ENCODE measurements around the gene SLC23A3. TPM values are rescaled to one million over a fixed set of nuclear protein-coding genes. Genes with fewer than 3 reads are reported as not detected.

The SLC23A3 gene
- total RNA-seq, 1 experiment from 2014 or later = 1.7 TPM

- Histone ChIP-seq H3K27me3 (ENCODE audit: low read length) (no peaks in the 10 kb centered on the region), H3K79me2 (ENCODE audit: low read length) (0 out of 2 replicates have a peak, but pooled peaks cover 4% of the 10 kb centered on the region), H3K36me3 (ENCODE audit: low read depth, low read length) (0 out of 2 replicates have a peak, but pooled peaks cover 2% of the 10 kb centered on the region), H3K9me3 (ENCODE audit: low read length) (no peaks in the 10 kb centered on the region), H3K27ac (ENCODE audit: low read length) (no peak overlapping the region), H3K4me1 (ENCODE audit: insufficient read depth, low read length) (peaks cover 26% of the 10 kb centered on the region), H3K4me3 (ENCODE audit: low read length) (no peak overlapping the region), H3K9ac (ENCODE audit: low read length) (no peak overlapping the region), H2AFZ (ENCODE audit: low read length) (no peak overlapping the region), H3F3A (ENCODE audit: low read length, unreplicated experiment) (no peaks in the 10 kb centered on the region), H4K20me1 (ENCODE audit: low read length) (no peaks in the 10 kb centered on the region), H3K4me2 (ENCODE audit: low read length) (peak overlapping the region; percentile 29; the same call in 1 of the 2 replicates), H3K9me2 (replicated peaks; ENCODE audit: low read length) (no peaks in the 10 kb centered on the region)
- CTCF ChIA-PET = no interaction called here
- intact Hi-C loops (cut with micrococcal nuclease) = no loop called here
- peak; percentile 41 for DNase-seq
- no peak for ATAC-seq
- POLR2A ChIA-PET (ENCODE audit: unreplicated experiment) = interaction anchor here (0.6 to 0.7 kb wide), 4 partner anchors 24 to 320 kb away, joined by 3 to 7 read pairs (median 4); no protein-coding TSS in a partner anchor
- no TSS peak for BruUV-seq (replicated peaks)
- TF ChIP-seq EZH2phosphoT487 (IDR thresholded peaks at IDR 0.05; ENCODE audit: borderline replicate concordance, low read length) = no peak
- TF ChIP-seq, protein P1, sequence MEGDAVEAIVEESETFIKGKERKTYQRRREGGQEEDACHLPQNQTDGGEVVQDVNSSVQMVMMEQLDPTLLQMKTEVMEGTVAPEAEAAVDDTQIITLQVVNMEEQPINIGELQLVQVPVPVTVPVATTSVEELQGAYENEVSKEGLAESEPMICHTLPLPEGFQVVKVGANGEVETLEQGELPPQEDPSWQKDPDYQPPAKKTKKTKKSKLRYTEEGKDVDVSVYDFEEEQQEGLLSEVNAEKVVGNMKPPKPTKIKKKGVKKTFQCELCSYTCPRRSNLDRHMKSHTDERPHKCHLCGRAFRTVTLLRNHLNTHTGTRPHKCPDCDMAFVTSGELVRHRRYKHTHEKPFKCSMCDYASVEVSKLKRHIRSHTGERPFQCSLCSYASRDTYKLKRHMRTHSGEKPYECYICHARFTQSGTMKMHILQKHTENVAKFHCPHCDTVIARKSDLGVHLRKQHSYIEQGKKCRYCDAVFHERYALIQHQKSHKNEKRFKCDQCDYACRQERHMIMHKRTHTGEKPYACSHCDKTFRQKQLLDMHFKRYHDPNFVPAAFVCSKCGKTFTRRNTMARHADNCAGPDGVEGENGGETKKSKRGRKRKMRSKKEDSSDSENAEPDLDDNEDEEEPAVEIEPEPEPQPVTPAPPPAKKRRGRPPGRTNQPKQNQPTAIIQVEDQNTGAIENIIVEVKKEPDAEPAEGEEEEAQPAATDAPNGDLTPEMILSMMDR (conservative IDR thresholded peaks at IDR 0.05; ENCODE audit: low read depth, low read length) = no peak
- no peak for TF ChIP-seq EZH2 (IDR thresholded peaks at IDR 0.05; ENCODE audit: low read length, unreplicated experiment)
Observed at GRCh38 chr2:219158586-219158985, 11.2 kb downstream of the SLC23A3 start.

- TF ChIP-seq EZH2phosphoT487 (IDR thresholded peaks at IDR 0.05; ENCODE audit: borderline replicate concordance, low read length) = no peak
- Histone ChIP-seq H4K20me1 (ENCODE audit: low read length) (no peaks in the 10 kb centered on the region), H3K4me1 (ENCODE audit: insufficient read depth, low read length) (peaks cover 26% of the 10 kb centered on the region), H3K9me2 (replicated peaks; ENCODE audit: low read length) (no peaks in the 10 kb centered on the region), H2AFZ (ENCODE audit: low read length) (no peak overlapping the region), H3K79me2 (ENCODE audit: low read length) (0 out of 2 replicates have a peak, but pooled peaks cover 4% of the 10 kb centered on the region), H3K27me3 (ENCODE audit: low read length) (no peaks in the 10 kb centered on the region), H3K27ac (ENCODE audit: low read length) (no peak overlapping the region), H3K4me3 (ENCODE audit: low read length) (no peak overlapping the region), H3K9me3 (ENCODE audit: low read length) (no peaks in the 10 kb centered on the region), H3F3A (ENCODE audit: low read length, unreplicated experiment) (no peaks in the 10 kb centered on the region), H3K36me3 (ENCODE audit: low read depth, low read length) (0 out of 2 replicates have a peak, but pooled peaks cover 2% of the 10 kb centered on the region), H3K4me2 (ENCODE audit: low read length) (peak overlapping the region; percentile 29; the same call in 1 of the 2 replicates), H3K9ac (ENCODE audit: low read length) (no peak overlapping the region)
- DNase-seq = no peak
- no peak for ATAC-seq
- ChIA-PET POLR2A (ENCODE audit: unreplicated experiment) (interaction anchor here (0.7 kb wide), 1 partner anchor 50 kb away, joined by 4 read pairs; no protein-coding TSS in a partner anchor), CTCF (interaction anchor here (0.5 kb wide), 1 partner anchor 529 kb away, joined by 3 read pairs; no protein-coding TSS in a partner anchor)
- BruUV-seq (replicated peaks) = no TSS peak
- intact Hi-C loops (cut with micrococcal nuclease) = no loop called here
Observed at GRCh38 chr2:219158025-219158424, 11.8 kb downstream of the SLC23A3 start.

- Histone ChIP-seq H3K4me3 (ENCODE audit: low read length) (no peak overlapping the region), H3K9ac (ENCODE audit: low read length) (no peak overlapping the region), H3K27ac (ENCODE audit: low read length) (no peak overlapping the region), H4K20me1 (ENCODE audit: low read length) (no peaks in the 10 kb centered on the region), H3K9me2 (replicated peaks; ENCODE audit: low read length) (no peaks in the 10 kb centered on the region), H3K9me3 (ENCODE audit: low read length) (no peaks in the 10 kb centered on the region), H3K27me3 (ENCODE audit: low read length) (no peaks in the 10 kb centered on the region), H3F3A (ENCODE audit: low read length, unreplicated experiment) (no peaks in the 10 kb centered on the region), H3K4me2 (ENCODE audit: low read length) (no peak overlapping the region), H2AFZ (ENCODE audit: low read length) (no peak overlapping the region), H3K79me2 (ENCODE audit: low read length) (0 out of 2 replicates have a peak, but pooled peaks cover 4% of the 10 kb centered on the region), H3K36me3 (ENCODE audit: low read depth, low read length) (0 out of 2 replicates have a peak, but pooled peaks cover 2% of the 10 kb centered on the region), H3K4me1 (ENCODE audit: insufficient read depth, low read length) (peaks cover 26% of the 10 kb centered on the region)
- no peak for TF ChIP-seq EZH2phosphoT487 (IDR thresholded peaks at IDR 0.05; ENCODE audit: borderline replicate concordance, low read length)
- no peak for TF ChIP-seq EZH2 (IDR thresholded peaks at IDR 0.05; ENCODE audit: low read length, unreplicated experiment)
- TF ChIP-seq, protein P1 (conservative IDR thresholded peaks at IDR 0.05; ENCODE audit: low read depth, low read length) = no peak
- CTCF ChIA-PET = interaction anchor here (0.5 to 1.1 kb wide), 2 partner anchors 127 to 530 kb away, joined by 3 read pairs; no protein-coding TSS in a partner anchor
- no TSS peak for BruUV-seq (replicated peaks)
- POLR2A ChIA-PET (ENCODE audit: unreplicated experiment) = no interaction called here
- DNase-seq = no peak
- intact Hi-C loops (cut with micrococcal nuclease) = no loop called here
- ATAC-seq = no peak
Observed at GRCh38 chr2:219157396-219157795, 12.4 kb downstream of the SLC23A3 start.
